Measurements from ENCODE around the gene PELI2.

- TF ChIP-seq CTCF (conservative IDR thresholded peaks at IDR 0.05 in 1 of 2, IDR thresholded peaks at IDR 0.05 in 1 of 2; ENCODE audit: low read depth in 1 of 2, low read length in 2 of 2) (no peak), EZH2 (IDR thresholded peaks at IDR 0.05; ENCODE audit: low read length, missing control alignments) (no peak)
Observed at GRCh38 chr14:56293506-56293905, 175.3 kb downstream of the PELI2 start.
